Esophagus mucosa (tissue), 1 donor: Measurements from ENCODE around the gene ATXN10. TPM values are rescaled to one million over a fixed set of nuclear protein-coding genes. Genes with fewer than 3 reads are reported as not detected.
"Not testable (repeated sequence)": the region's sequence is repeated elsewhere in the genome, so short reads cannot be mapped to it uniquely, and the experiment has no call there.

Experiments used
- ATAC-seq: fragments of 200-7000 bp; cut with Tn5 transposase; one replicate; pipeline ENCODE4 v1.9.1; 2020
- total RNA-seq: library from RNA; stranded (reverse); gene quantifications from one replicate; pipeline ENCODE4 v1.2.4, GENCODE V29; 2023
- donor health status: DM: yes; HTN: yes; CAD: no.

Gene ATXN10
- total RNA-seq, 1 donor from 2014 or later: 98.6 TPM

DNA sequence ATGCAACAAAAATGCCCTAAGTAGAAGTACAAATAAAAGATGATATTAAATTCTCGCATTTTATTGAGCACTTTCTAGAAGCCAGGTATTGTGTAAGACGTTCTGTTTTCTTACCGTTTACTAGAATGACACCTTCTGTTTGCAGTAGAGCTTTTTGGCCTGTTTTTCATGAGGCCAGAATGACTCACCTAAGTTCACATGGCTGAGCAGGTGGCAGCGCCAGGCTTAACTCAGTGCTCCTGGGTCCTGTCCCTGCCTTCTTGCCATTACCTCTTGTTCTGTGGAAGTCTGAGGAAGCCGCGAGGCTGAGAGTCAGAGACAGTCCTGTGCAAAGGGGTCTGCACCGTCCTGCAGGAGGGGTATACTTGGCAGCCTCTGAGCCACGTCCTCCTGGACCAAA lies 113.8 kb downstream of the ATXN10 start:
- ATAC-seq: peak; percentile 88

DNA sequence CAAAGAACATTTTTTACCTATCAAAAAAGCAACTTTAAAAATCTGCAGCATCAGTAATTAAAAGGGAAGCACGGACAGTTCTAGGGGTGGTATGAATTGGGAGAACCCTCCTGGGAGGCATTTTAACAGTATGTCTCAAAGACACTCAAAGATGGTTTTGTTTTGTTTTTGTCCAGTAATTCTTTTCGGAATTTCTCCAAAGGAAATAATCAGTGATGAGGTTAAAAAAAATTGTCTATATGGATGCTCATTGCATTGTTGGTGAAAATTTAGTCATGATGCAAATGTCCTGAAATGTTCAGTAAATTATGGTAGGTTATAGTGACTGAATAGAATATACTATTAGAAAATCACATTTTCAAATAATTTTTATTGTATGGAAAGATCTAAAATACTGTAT lies 115.1 kb downstream of the ATXN10 start:
- ATAC-seq: no peak

GRCh38 chr22:45787759-45788158 lies 116.1 kb downstream of the ATXN10 start:
- no peak for ATAC-seq

DNA sequence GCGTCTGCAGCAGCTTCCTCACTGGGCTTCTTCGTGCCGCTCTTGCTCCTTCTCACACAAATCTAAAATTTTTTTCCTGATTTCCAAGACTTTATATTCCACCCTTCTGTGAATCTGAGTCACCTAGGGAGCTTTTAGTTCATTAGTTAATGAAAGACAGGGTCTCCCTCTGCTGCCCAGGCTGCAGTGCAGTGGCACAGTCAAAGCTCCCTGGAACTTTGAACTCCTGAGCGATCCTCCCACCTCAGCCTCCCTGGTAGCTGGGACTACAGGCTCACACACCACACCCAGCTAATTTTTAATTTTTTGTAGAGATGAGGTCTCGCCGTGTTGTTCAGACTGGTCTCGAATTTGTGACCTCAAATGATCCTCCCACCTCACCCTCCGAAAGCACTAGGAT lies 116.9 kb downstream of the ATXN10 start:
- ATAC-seq: no peak

- no peak for ATAC-seq
These were observed 118.8 kb downstream of the ATXN10 start for GRCh38 chr22:45790401-45790800.

GRCh38 chr22:45793161-45793560 lies 121.5 kb downstream of the ATXN10 start:
- ATAC-seq: no peak

DNA sequence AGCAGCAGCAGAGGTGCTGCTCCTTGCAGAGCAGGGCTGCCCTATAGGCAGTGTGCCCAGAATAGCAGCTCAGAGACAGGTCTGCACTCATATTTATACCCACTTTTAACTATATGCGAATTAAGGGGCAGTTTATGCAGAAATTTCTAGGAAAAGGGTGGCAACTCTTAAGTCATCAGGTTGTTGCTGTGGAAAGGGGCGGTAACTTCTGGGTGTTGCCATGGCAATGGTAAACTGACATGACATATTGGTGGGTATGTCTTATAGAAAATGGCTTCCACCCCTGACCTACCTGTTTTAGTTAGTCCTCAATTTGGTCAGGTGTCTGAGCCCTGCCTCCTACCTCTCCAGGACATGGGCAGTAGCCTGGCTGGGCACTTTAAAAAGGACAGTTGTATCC lies 122.3 kb downstream of the ATXN10 start:
- ATAC-seq: no peak

- ATAC-seq: not testable (repeated sequence)
These were observed 124.4 kb downstream of the ATXN10 start for GRCh38 chr22:45796009-45796408.

- ATAC-seq: no peak
These were observed 127.7 kb downstream of the ATXN10 start for GRCh38 chr22:45799291-45799690.

DNA sequence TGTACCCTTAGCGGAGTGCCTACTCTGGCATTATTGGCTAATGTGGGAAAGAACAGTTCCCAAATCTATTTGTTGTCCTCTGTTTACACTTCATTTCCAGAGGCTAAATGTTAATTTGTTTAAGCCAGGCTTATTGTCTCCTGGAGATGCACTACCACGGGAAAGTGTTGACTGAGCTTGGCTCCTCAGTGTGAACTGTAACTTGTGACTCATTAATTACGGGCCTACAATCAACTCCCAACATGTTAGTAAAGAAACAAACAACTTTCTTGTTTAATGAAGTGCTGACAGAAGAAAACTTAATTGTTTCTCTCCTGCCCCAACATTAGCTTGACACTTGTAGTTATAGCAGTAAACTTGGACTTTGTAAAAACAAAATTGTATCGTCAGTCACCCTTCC lies 130.4 kb downstream of the ATXN10 start:
- ATAC-seq: no peak

GRCh38 chr22:45804319-45804985 lies 132.8 kb downstream of the ATXN10 start:
- no peak for ATAC-seq

DNA sequence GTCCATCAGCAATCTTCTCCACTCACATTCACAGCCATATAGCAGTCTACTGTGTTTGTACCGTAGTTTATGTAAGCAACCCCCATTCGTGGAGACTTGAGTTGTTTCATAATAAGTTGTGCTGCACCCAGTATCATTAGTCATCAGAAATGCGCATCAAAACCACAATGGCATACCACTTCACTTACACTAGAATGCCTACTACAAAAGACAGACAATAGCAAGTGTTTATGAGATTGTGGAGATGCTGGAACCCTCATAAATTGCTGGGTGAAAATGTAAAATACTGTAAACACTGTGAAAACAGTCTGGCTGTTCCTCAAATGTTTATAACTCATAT lies 133.3 kb downstream of the ATXN10 start:
- peak; percentile 90 for ATAC-seq

GRCh38 chr22:45805413-45805812 lies 133.8 kb downstream of the ATXN10 start:
- peak; percentile 44 for ATAC-seq

GRCh38 chr22:45807156-45807915 lies 135.7 kb downstream of the ATXN10 start:
- no peak for ATAC-seq

DNA sequence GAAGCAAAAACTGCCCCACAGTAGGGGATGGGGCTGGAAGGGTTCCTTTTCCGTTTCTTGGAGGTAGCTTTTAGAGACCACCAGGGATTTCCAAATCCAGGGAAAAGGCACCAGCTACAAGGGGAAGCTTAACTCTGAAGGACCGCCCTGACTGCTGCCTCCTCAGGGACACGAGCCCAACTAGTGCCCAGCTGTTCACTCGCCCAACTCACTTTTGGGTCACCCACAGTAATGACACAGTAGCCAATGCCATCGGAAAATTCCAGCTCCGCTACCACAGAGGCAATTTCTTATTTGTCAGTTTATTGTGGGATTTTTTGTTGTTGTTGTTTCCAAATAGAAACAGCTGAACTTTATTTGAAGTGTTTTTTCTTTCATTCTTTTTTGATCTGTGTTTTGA lies 141.3 kb downstream of the ATXN10 start:
- no peak for ATAC-seq

- ATAC-seq: no peak
These were observed 142.6 kb downstream of the ATXN10 start for GRCh38 chr22:45814198-45814597.

- no peak for ATAC-seq
These were observed 145.1 kb downstream of the ATXN10 start for GRCh38 chr22:45816776-45817175.

GRCh38 chr22:45817745-45818423 lies 146.2 kb downstream of the ATXN10 start:
- ATAC-seq: peak; percentile 73

- ATAC-seq: no peak
These were observed 146.9 kb downstream of the ATXN10 start for GRCh38 chr22:45818424-45819085.

GRCh38 chr22:45819305-45819704 lies 147.7 kb downstream of the ATXN10 start:
- no peak for ATAC-seq

- ATAC-seq: no peak
These were observed 151.7 kb downstream of the ATXN10 start for GRCh38 chr22:45823336-45823735.

DNA sequence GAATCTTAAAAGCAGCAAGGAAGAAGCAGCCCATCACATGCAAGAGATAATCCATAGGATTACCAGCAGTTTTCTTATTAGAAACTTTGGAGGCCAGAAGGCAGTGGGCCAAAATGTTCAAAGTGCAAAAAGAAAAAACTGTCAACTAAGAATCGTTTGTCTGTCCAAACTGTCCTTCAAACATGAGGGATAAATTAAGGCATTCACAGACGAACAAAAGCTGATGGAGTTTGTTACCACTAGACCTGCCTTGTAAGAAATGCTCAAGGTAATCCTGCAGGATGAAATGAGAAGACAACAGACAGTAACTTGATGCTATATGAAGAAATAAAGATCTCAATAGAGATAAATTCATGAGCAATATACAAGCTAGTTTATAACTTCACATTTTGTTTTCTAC lies 154.9 kb downstream of the ATXN10 start:
- ATAC-seq: no peak

GRCh38 chr22:45828841-45829240 lies 157.2 kb downstream of the ATXN10 start:
- no peak for ATAC-seq
